Measurements from ENCODE around the gene PEF1.

The PEF1 gene

GRCh38 chr1:31660871-31661455 is 16.3 kb upstream of the PEF1 start:
- Histone ChIP-seq H3K9ac (ENCODE audit: low read depth, low read length) (no peak overlapping the region), H3K4me3 (ENCODE audit: low read depth, low read length) (no peak overlapping the region), H3K4me1 (ENCODE audit: control insufficient read depth, insufficient read depth, low read length) (no peaks in the 10 kb centered on the region), H3K36me3 (ENCODE audit: control insufficient read depth, insufficient read depth, low read length) (peaks cover 2% of the 10 kb centered on the region), H3K9me3 (ENCODE audit: control insufficient read depth, insufficient read depth, low read length) (no peaks in the 10 kb centered on the region), H3K27me3 (ENCODE audit: control insufficient read depth, insufficient read depth, low read length) (no peaks in the 10 kb centered on the region)

GRCh38 chr1:31659889-31660288 is 15.2 kb upstream of the PEF1 start:
- Histone ChIP-seq H3K36me3 (ENCODE audit: control insufficient read depth, insufficient read depth, low read length) (peaks cover 2% of the 10 kb centered on the region), H3K9ac (ENCODE audit: low read depth, low read length) (no peak overlapping the region), H3K4me1 (ENCODE audit: control insufficient read depth, insufficient read depth, low read length) (no peaks in the 10 kb centered on the region), H3K4me3 (ENCODE audit: low read depth, low read length) (no peak overlapping the region), H3K9me3 (ENCODE audit: control insufficient read depth, insufficient read depth, low read length) (no peaks in the 10 kb centered on the region), H3K27me3 (ENCODE audit: control insufficient read depth, insufficient read depth, low read length) (no peaks in the 10 kb centered on the region)

GRCh38 chr1:31658721-31659120 is 14.0 kb upstream of the PEF1 start:
- Histone ChIP-seq H3K9me3 (ENCODE audit: control insufficient read depth, insufficient read depth, low read length) (no peaks in the 10 kb centered on the region), H3K9ac (ENCODE audit: low read depth, low read length) (no peak overlapping the region), H3K36me3 (ENCODE audit: control insufficient read depth, insufficient read depth, low read length) (peaks cover 2% of the 10 kb centered on the region), H3K4me1 (ENCODE audit: control insufficient read depth, insufficient read depth, low read length) (no peaks in the 10 kb centered on the region), H3K27me3 (ENCODE audit: control insufficient read depth, insufficient read depth, low read length) (no peaks in the 10 kb centered on the region), H3K4me3 (ENCODE audit: low read depth, low read length) (no peak overlapping the region)

GRCh38 chr1:31657972-31658510 is 13.4 kb upstream of the PEF1 start:
- Histone ChIP-seq H3K27me3 (ENCODE audit: control insufficient read depth, insufficient read depth, low read length) (no peaks in the 10 kb centered on the region), H3K9ac (ENCODE audit: low read depth, low read length) (no peak overlapping the region), H3K4me1 (ENCODE audit: control insufficient read depth, insufficient read depth, low read length) (no peaks in the 10 kb centered on the region), H3K9me3 (ENCODE audit: control insufficient read depth, insufficient read depth, low read length) (no peaks in the 10 kb centered on the region), H3K36me3 (ENCODE audit: control insufficient read depth, insufficient read depth, low read length) (peaks cover 2% of the 10 kb centered on the region), H3K4me3 (ENCODE audit: low read depth, low read length) (no peak overlapping the region)

- Histone ChIP-seq H3K9me3 (ENCODE audit: control insufficient read depth, insufficient read depth, low read length) (no peaks in the 10 kb centered on the region), H3K4me1 (ENCODE audit: control insufficient read depth, insufficient read depth, low read length) (no peaks in the 10 kb centered on the region), H3K9ac (ENCODE audit: low read depth, low read length) (no peak overlapping the region), H3K27me3 (ENCODE audit: control insufficient read depth, insufficient read depth, low read length) (no peaks in the 10 kb centered on the region), H3K36me3 (ENCODE audit: control insufficient read depth, insufficient read depth, low read length) (peaks cover 2% of the 10 kb centered on the region), H3K4me3 (ENCODE audit: low read depth, low read length) (no peak overlapping the region)
These were observed 12.5 kb upstream of the PEF1 start for GRCh38 chr1:31657020-31657804.

GRCh38 chr1:31655756-31656155 is 11.1 kb upstream of the PEF1 start:
- Histone ChIP-seq H3K9me3 (ENCODE audit: control insufficient read depth, insufficient read depth, low read length) (no peaks in the 10 kb centered on the region), H3K4me3 (ENCODE audit: low read depth, low read length) (no peak overlapping the region), H3K4me1 (ENCODE audit: control insufficient read depth, insufficient read depth, low read length) (no peaks in the 10 kb centered on the region), H3K9ac (ENCODE audit: low read depth, low read length) (no peak overlapping the region), H3K27me3 (ENCODE audit: control insufficient read depth, insufficient read depth, low read length) (no peaks in the 10 kb centered on the region), H3K36me3 (ENCODE audit: control insufficient read depth, insufficient read depth, low read length) (no peaks in the 10 kb centered on the region)

GRCh38 chr1:31655104-31655503 is 10.4 kb upstream of the PEF1 start:
- Histone ChIP-seq H3K4me1 (ENCODE audit: control insufficient read depth, insufficient read depth, low read length) (no peaks in the 10 kb centered on the region), H3K27me3 (ENCODE audit: control insufficient read depth, insufficient read depth, low read length) (no peaks in the 10 kb centered on the region), H3K9ac (ENCODE audit: low read depth, low read length) (no peak overlapping the region), H3K4me3 (ENCODE audit: low read depth, low read length) (no peak overlapping the region), H3K9me3 (ENCODE audit: control insufficient read depth, insufficient read depth, low read length) (no peaks in the 10 kb centered on the region), H3K36me3 (ENCODE audit: control insufficient read depth, insufficient read depth, low read length) (no peaks in the 10 kb centered on the region)

- Histone ChIP-seq H3K36me3 (ENCODE audit: control insufficient read depth, insufficient read depth, low read length) (no peaks in the 10 kb centered on the region), H3K4me1 (ENCODE audit: control insufficient read depth, insufficient read depth, low read length) (no peaks in the 10 kb centered on the region), H3K27me3 (ENCODE audit: control insufficient read depth, insufficient read depth, low read length) (no peaks in the 10 kb centered on the region), H3K9ac (ENCODE audit: low read depth, low read length) (no peak overlapping the region), H3K4me3 (ENCODE audit: low read depth, low read length) (no peak overlapping the region), H3K9me3 (ENCODE audit: control insufficient read depth, insufficient read depth, low read length) (no peaks in the 10 kb centered on the region)
These were observed 9.7 kb upstream of the PEF1 start for GRCh38 chr1:31654474-31654776.

- Histone ChIP-seq H3K27me3 (ENCODE audit: control insufficient read depth, insufficient read depth, low read length) (no peaks in the 10 kb centered on the region), H3K4me3 (ENCODE audit: low read depth, low read length) (no peak overlapping the region), H3K9me3 (ENCODE audit: control insufficient read depth, insufficient read depth, low read length) (no peaks in the 10 kb centered on the region), H3K36me3 (ENCODE audit: control insufficient read depth, insufficient read depth, low read length) (no peaks in the 10 kb centered on the region), H3K4me1 (ENCODE audit: control insufficient read depth, insufficient read depth, low read length) (no peaks in the 10 kb centered on the region), H3K9ac (ENCODE audit: low read depth, low read length) (no peak overlapping the region)
These were observed 9.2 kb upstream of the PEF1 start for GRCh38 chr1:31653717-31654473.

- H3K4me1 ChIP-seq (ENCODE audit: control insufficient read depth, insufficient read depth, low read length), result no peaks in the 10 kb centered on the region
- H3K9ac ChIP-seq (ENCODE audit: low read depth, low read length), result no peak overlapping the region
- no peak overlapping the region for H3K4me3 ChIP-seq (ENCODE audit: low read depth, low read length)
- no peaks in the 10 kb centered on the region for H3K9me3 ChIP-seq (ENCODE audit: control insufficient read depth, insufficient read depth, low read length)
- no peaks in the 10 kb centered on the region for H3K27me3 ChIP-seq (ENCODE audit: control insufficient read depth, insufficient read depth, low read length)
- H3K36me3 ChIP-seq (ENCODE audit: control insufficient read depth, insufficient read depth, low read length), result no peaks in the 10 kb centered on the region
These were observed 8.3 kb upstream of the PEF1 start for GRCh38 chr1:31652891-31653499.

- Histone ChIP-seq H3K9ac (ENCODE audit: low read depth, low read length) (no peak overlapping the region), H3K9me3 (ENCODE audit: control insufficient read depth, insufficient read depth, low read length) (no peaks in the 10 kb centered on the region), H3K36me3 (ENCODE audit: control insufficient read depth, insufficient read depth, low read length) (no peaks in the 10 kb centered on the region), H3K4me1 (ENCODE audit: control insufficient read depth, insufficient read depth, low read length) (no peaks in the 10 kb centered on the region), H3K27me3 (ENCODE audit: control insufficient read depth, insufficient read depth, low read length) (no peaks in the 10 kb centered on the region), H3K4me3 (ENCODE audit: low read depth, low read length) (no peak overlapping the region)
These were observed 7.1 kb upstream of the PEF1 start for GRCh38 chr1:31651766-31652165.
